H1 (cell line): ENCODE measurements around the gene STXBP6. TPM values are rescaled to one million over a fixed set of nuclear protein-coding genes. Genes with fewer than 3 reads are reported as not detected.

Source experiments
- CTCF ChIA-PET: fragments of 300-600 bp; sonication (Branson Sonifier 250); formaldehyde crosslinking; loops from one replicate; lab custom pipeline; 2021; ENCODE audit not compliant: partially characterized antibody; lab: Charles Lee
- POLR2A ChIA-PET: fragments of 300-600 bp; sonication (Branson Sonifier 250); formaldehyde crosslinking; loops from one replicate; lab custom pipeline; 2021; ENCODE audit warnings: inconsistent platforms; ENCODE audit not compliant: partially characterized antibody; lab: Charles Lee
- DNase-seq, 2 experiments: peaks; one replicate each; pipeline versions ENCODE4 v3.0.0 to v3.0.0-alpha.2; 2010 to 2022; ENCODE audit warnings: low spot score in 2 of 2, low read depth in 1 of 2, mixed read lengths in 1 of 2
- FAIRE-seq: peaks from 2 replicates; lab custom pipeline; 2011; peaks lifted over from hg19 to GRCh38; lab: Jason Lieb, UNC
- H2AFZ ChIP-seq: 2 replicates; pipeline ENCODE4 v1.8.1; 2012; ENCODE audit warnings: low read length, inconsistent platforms
- H2AK5ac ChIP-seq: 2 replicates; pipeline ENCODE4 v1.6.1; 2013; ENCODE audit warnings: low read depth, low read length
- H2BK120ac ChIP-seq: replicated peaks from 2 replicates; pipeline ENCODE3; 2013; ENCODE audit warnings: low read depth, low read length, inconsistent platforms
- H2BK12ac ChIP-seq: 2 replicates; pipeline ENCODE4 v1.6.1; 2013; ENCODE audit warnings: low read depth, low read length
- H2BK15ac ChIP-seq: 2 replicates; pipeline ENCODE4 v1.6.1; 2013; ENCODE audit warnings: low read length
- H2BK20ac ChIP-seq: 2 replicates; pipeline ENCODE4 v1.6.1; 2013; ENCODE audit warnings: low read length
- H2BK5ac ChIP-seq: 2 replicates; pipeline ENCODE4 v1.6.1; 2013; ENCODE audit warnings: low read depth, low read length
- H3K14ac ChIP-seq: 2 replicates; pipeline ENCODE4 v1.6.1; 2013; ENCODE audit warnings: inconsistent platforms; ENCODE audit not compliant: insufficient read length
- H3K18ac ChIP-seq: 2 replicates; pipeline ENCODE4 v1.6.1; 2013; ENCODE audit warnings: low read length; ENCODE audit errors: extremely low read depth
- H3K23ac ChIP-seq: 2 replicates; pipeline ENCODE4 v1.6.1; 2013; ENCODE audit warnings: inconsistent platforms; ENCODE audit not compliant: insufficient read length
- H3K23me2 ChIP-seq: 2 replicates; pipeline ENCODE4 v1.6.1; 2013; ENCODE audit warnings: low read depth, low read length
- H3K27ac ChIP-seq: 2 replicates; pipeline ENCODE4 v1.6.1; 2011; ENCODE audit warnings: low read depth, low read length, inconsistent platforms
- H3K27me3 ChIP-seq, 4 experiments: replicated peaks in 1 of 4; 1 replicate in 1 of 4; 2 replicates in 3 of 4; pipeline versions ENCODE4 v1.6.1 to v1.8.1; 2011 to 2013; ENCODE audit warnings: low read length in 3 of 4, mild to moderate bottlenecking in 3 of 4, inconsistent platforms in 2 of 4, mixed read lengths in 2 of 4, moderate library complexity in 1 of 4; ENCODE audit not compliant: control insufficient read depth in 3 of 4, insufficient read depth in 3 of 4; ENCODE audit errors: extremely low read depth in 1 of 4
- H3K36me3 ChIP-seq, 4 experiments: 2 replicates each; pipeline versions ENCODE4 v1.6.1 to v1.8.1; 2011 to 2013; ENCODE audit warnings: mild to moderate bottlenecking in 4 of 4, low read length in 3 of 4, moderate library complexity in 2 of 4, control low read depth in 1 of 4, inconsistent platforms in 1 of 4; ENCODE audit not compliant: insufficient read depth in 4 of 4, control insufficient read depth in 2 of 4
- H3K4ac ChIP-seq: replicated peaks from 2 replicates; pipeline ENCODE3; 2013; ENCODE audit warnings: low read length, low read depth, mixed read lengths, inconsistent platforms; ENCODE audit not compliant: insufficient read length
- H3K4me1 ChIP-seq, 4 experiments: replicated peaks in 1 of 4; 1 replicate in 1 of 4; 2 replicates in 3 of 4; pipeline versions ENCODE4 v1.6.1 to v1.8.1; 2011 to 2013; ENCODE audit warnings: low read length in 3 of 4, inconsistent platforms in 2 of 4, mixed read lengths in 1 of 4; ENCODE audit not compliant: insufficient read depth in 4 of 4, control insufficient read depth in 3 of 4
- H3K4me2 ChIP-seq, 2 experiments: 2 replicates each; pipeline versions ENCODE4 v1.6.1 to v1.8.1; 2011 to 2013; ENCODE audit warnings: low read depth in 2 of 2, low read length in 2 of 2, control low read depth in 1 of 2, inconsistent platforms in 1 of 2, mild to moderate bottlenecking in 1 of 2; ENCODE audit not compliant: insufficient read depth in 1 of 2
- H3K4me3 ChIP-seq, 4 experiments: fragments of 200-600, 300-600 bp in 1 of 4; sonication (generic), shearing (Covaris generic), sonication (Bioruptor Twin) in 1 of 4; 2 replicates each; pipeline versions ENCODE4 v1.5.1 to v1.8.1; 2011 to 2016; ENCODE audit warnings: low read length in 4 of 4, low read depth in 3 of 4, control low read depth in 2 of 4, inconsistent platforms in 2 of 4, mild to moderate bottlenecking in 2 of 4, mixed read lengths in 1 of 4, moderate library complexity in 1 of 4; ENCODE audit not compliant: insufficient read depth in 2 of 4; ENCODE audit errors: extremely low read depth in 1 of 4
- H3K56ac ChIP-seq: replicated peaks from 2 replicates; pipeline ENCODE3; 2013; ENCODE audit warnings: low read depth, mild to moderate bottlenecking, mixed read lengths, low read length, inconsistent platforms; ENCODE audit not compliant: insufficient read length
- H3K79me1 ChIP-seq: 2 replicates; pipeline ENCODE4 v1.6.1; 2013; ENCODE audit warnings: low read depth, low read length, control low read depth
- H3K79me2 ChIP-seq, 2 experiments: 2 replicates each; pipeline versions ENCODE4 v1.6.1 to v1.8.1; 2012 to 2013; ENCODE audit warnings: low read length in 2 of 2, mild to moderate bottlenecking in 2 of 2, inconsistent platforms in 1 of 2; ENCODE audit not compliant: insufficient read depth in 2 of 2, control insufficient read depth in 1 of 2
- H3K9ac ChIP-seq, 4 experiments: replicated peaks in 1 of 4; 1 replicate in 1 of 4; 2 replicates in 3 of 4; pipeline versions ENCODE4 v1.6.1 to v1.8.1; 2011 to 2013; ENCODE audit warnings: low read depth in 3 of 4, low read length in 3 of 4, control low read depth in 2 of 4, mild to moderate bottlenecking in 2 of 4, moderate library complexity in 2 of 4, inconsistent platforms in 1 of 4; ENCODE audit errors: extremely low read depth in 1 of 4
- H3K9me3 ChIP-seq, 2 experiments: 2 replicates each; pipeline versions ENCODE4 v1.6.1 to v1.8.1; 2012 to 2013; ENCODE audit warnings: mild to moderate bottlenecking in 2 of 2, moderate library complexity in 2 of 2, control low read depth in 1 of 2, inconsistent platforms in 1 of 2, low read depth in 1 of 2, low read length in 1 of 2, mixed read lengths in 1 of 2; ENCODE audit not compliant: insufficient read depth in 2 of 2
- H4K20me1 ChIP-seq, 2 experiments: replicated peaks in 1 of 2; 2 replicates each; pipeline versions ENCODE3 to v1.8.1; 2011 to 2013; ENCODE audit warnings: inconsistent platforms in 2 of 2, low read length in 2 of 2, mild to moderate bottlenecking in 1 of 2; ENCODE audit not compliant: insufficient read depth in 2 of 2, control insufficient read depth in 1 of 2
- H4K5ac ChIP-seq: 2 replicates; pipeline ENCODE4 v1.6.1; 2013; ENCODE audit warnings: low read length, low read depth, mixed read lengths, inconsistent platforms; ENCODE audit not compliant: insufficient read length
- H4K8ac ChIP-seq: 2 replicates; pipeline ENCODE4 v1.8.0; 2013; ENCODE audit warnings: mild to moderate bottlenecking, moderate library complexity, low read length, inconsistent platforms; ENCODE audit not compliant: insufficient read depth; ENCODE audit errors: extremely low read depth
- H4K91ac ChIP-seq: replicated peaks from 2 replicates; pipeline ENCODE3; 2013; ENCODE audit warnings: low read length, mixed read lengths, inconsistent platforms; ENCODE audit not compliant: insufficient read length
- BACH1 ChIP-seq: IDR thresholded peaks from 2 replicates; pipeline ENCODE4 v1.6.1; 2012; ENCODE audit warnings: low read length, improper control_type of control experiment
- CHD1 ChIP-seq: IDR thresholded peaks from 2 replicates; pipeline ENCODE4 v1.6.1; 2012; ENCODE audit warnings: low read depth, low read length, improper control_type of control experiment
- NANOG ChIP-seq: IDR thresholded peaks from 2 replicates; pipeline ENCODE4 v1.6.1; 2011; ENCODE audit warnings: low read length, low read depth, mild to moderate bottlenecking, inconsistent platforms; ENCODE audit not compliant: insufficient read depth, poor library complexity, severe bottlenecking
- POU5F1 ChIP-seq: IDR thresholded peaks from 2 replicates; pipeline ENCODE4 v1.6.1; 2011; ENCODE audit warnings: low read depth, mild to moderate bottlenecking, low read length, moderate library complexity
- TEAD4 ChIP-seq: IDR thresholded peaks from 2 replicates; pipeline ENCODE4 v1.6.1; 2012; ENCODE audit warnings: low read depth, low read length, inconsistent platforms, mixed read lengths
- WGBS, 2 experiments: shearing (Covaris generic) in 1 of 2; methylation state at CpG; one replicate each; pipeline versions ENCODE4 v1.1.6 to v1.1.7; 2013 to 2015; ENCODE audit warnings: low lambda C conversion rate in 2 of 2, mixed read lengths in 2 of 2, inconsistent platforms in 1 of 2, low coverage in 1 of 2, missing lambda C conversion rate in 1 of 2; ENCODE audit not compliant: insufficient replicate concordance in 2 of 2, insufficient coverage in 1 of 2, insufficient read length in 1 of 2; ENCODE audit errors: extremely low coverage in 1 of 2, missing lambda C conversion rate in 1 of 2; 5-methylcytosine and 5-hydroxymethylcytosine counted together
- polyA plus RNA-seq, 7 experiments: library from polyadenylated mRNA; depleted of rRNA in 3 of 7; stranded (reverse) in 5 of 7; unstranded in 2 of 7; fragments of >200 nt in 5 of 7; fragments of 200-250 nt in 2 of 7; gene quantifications; 1 replicate in 5 of 7; 2 replicates in 1 of 7; 4 replicates in 1 of 7; pipeline versions ENCODE4 v1.2.1 to v1.2.3, GENCODE V29; 2011 to 2013; ENCODE audit warnings: missing spikeins in 2 of 7, mixed read lengths in 2 of 7
- total RNA-seq: library from RNA; stranded (reverse); fragmentation: NEBNext Ultra II Directional; extraction: Animal tissue kit (Norgen Biotek cat#: 25700); gene quantifications from 2 replicates; pipeline ENCODE4 v1.2.1, GENCODE V29; 2021
- TF ChIP-seq, protein P1 (sequence below): IDR thresholded peaks from 2 replicates; pipeline ENCODE4 v1.6.1; 2012; ENCODE audit warnings: inconsistent platforms

Gene STXBP6
- total and polyA plus RNA-seq, 2 of the 8 experiments (the other 6 are each of a cell fraction or from before 2014, with no cell fraction given) = 9.4 to 18.1 TPM

DNA sequence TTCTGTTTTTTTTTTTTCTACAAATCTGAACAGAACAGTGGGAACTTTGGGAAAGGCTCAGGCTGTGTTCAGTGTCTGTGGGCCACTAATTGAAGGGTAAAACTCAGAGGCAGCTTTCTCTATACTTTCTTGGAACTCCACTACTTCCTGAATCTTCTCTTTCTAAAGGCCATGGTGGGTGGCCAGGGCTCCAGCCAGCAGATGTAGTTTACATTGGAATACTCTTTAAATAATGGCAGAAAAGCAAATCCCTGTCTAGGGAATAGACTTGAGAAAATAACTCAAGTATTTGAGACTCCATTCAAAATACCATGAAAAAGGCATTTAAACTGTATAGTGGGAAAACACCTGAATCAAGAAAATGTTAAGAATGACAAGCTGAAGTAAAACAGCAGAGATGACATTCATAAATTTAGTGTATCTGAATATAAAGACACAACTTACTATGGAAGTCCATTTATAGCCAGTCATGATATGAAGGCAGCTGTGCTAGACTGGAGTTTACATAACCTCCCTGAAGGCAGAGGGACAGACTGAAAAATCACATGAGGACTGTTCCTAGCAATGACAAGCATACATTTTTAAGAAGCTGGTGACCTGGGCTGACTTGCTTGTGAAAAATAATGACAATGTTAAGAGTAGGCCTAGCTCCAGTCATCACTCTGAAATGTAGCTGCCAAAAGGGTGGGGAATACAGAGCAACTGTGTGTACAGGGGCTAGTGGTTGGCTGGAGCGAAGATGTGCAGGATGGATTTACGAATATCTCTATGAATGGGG is 168.6 kb downstream of the STXBP6 start:
- POLR2A ChIA-PET = no interaction called here
- Histone ChIP-seq H2AFZ (no peak overlapping the region), H3K18ac (no peak overlapping the region), H3K27me3 (no peaks in the 10 kb centered on the region), H2BK5ac (no peak overlapping the region), H4K8ac (no peak overlapping the region), H3K79me1 (no peaks in the 10 kb centered on the region), H2BK120ac (no peak overlapping the region), H3K4me2 (no peak overlapping the region), H4K20me1 (no peaks in the 10 kb centered on the region), H2BK20ac (no peak overlapping the region), H3K14ac (no peak overlapping the region), H3K23me2 (no peaks in the 10 kb centered on the region), H3K4ac (no peak overlapping the region), H3K9ac (no peak overlapping the region), H2AK5ac (no peak overlapping the region), H3K4me3 (no peak overlapping the region), H3K9me3 (no peaks in the 10 kb centered on the region), H3K23ac (no peak overlapping the region), H3K56ac (no peak overlapping the region), H4K91ac (peak overlapping the region; percentile 29), H3K36me3 (no peaks in the 10 kb centered on the region), H3K27ac (no peak overlapping the region), H2BK15ac (no peak overlapping the region), H2BK12ac (no peak overlapping the region), H3K79me2 (no peaks in the 10 kb centered on the region), H3K4me1 (no peaks in the 10 kb centered on the region), H4K5ac (no peak overlapping the region)
- FAIRE-seq = no peak
- DNase-seq = no peak
- 100% methylated on average over 2 of the region's 2 CpGs; no CpG with 5 or more reads in 1 of the 2 experiments for WGBS, 2 experiments
- CTCF ChIA-PET = interaction anchor here (2.0 kb wide), 1 partner anchor 75 kb away, joined by 5 read pairs; no protein-coding TSS in a partner anchor
- TF ChIP-seq NANOG = no peak
- TF ChIP-seq BACH1 = no peak
- TF ChIP-seq CHD1 = no peak
- no peak for TF ChIP-seq POU5F1
- no peak for TF ChIP-seq TEAD4
- TF ChIP-seq, protein P1, sequence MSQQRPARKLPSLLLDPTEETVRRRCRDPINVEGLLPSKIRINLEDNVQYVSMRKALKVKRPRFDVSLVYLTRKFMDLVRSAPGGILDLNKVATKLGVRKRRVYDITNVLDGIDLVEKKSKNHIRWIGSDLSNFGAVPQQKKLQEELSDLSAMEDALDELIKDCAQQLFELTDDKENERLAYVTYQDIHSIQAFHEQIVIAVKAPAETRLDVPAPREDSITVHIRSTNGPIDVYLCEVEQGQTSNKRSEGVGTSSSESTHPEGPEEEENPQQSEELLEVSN = no peak
